ENCODE results near the gene PPHLN1. TPM values are rescaled to one million over a fixed set of nuclear protein-coding genes. Genes with fewer than 3 reads are reported as not detected.

PPHLN1 gene
- total and polyA plus RNA-seq, 2 of the 8 experiments (the other 6 are each of a cell fraction or from before 2014, with no cell fraction given): 34.3 to 71.6 TPM

- TF ChIP-seq, protein P1, sequence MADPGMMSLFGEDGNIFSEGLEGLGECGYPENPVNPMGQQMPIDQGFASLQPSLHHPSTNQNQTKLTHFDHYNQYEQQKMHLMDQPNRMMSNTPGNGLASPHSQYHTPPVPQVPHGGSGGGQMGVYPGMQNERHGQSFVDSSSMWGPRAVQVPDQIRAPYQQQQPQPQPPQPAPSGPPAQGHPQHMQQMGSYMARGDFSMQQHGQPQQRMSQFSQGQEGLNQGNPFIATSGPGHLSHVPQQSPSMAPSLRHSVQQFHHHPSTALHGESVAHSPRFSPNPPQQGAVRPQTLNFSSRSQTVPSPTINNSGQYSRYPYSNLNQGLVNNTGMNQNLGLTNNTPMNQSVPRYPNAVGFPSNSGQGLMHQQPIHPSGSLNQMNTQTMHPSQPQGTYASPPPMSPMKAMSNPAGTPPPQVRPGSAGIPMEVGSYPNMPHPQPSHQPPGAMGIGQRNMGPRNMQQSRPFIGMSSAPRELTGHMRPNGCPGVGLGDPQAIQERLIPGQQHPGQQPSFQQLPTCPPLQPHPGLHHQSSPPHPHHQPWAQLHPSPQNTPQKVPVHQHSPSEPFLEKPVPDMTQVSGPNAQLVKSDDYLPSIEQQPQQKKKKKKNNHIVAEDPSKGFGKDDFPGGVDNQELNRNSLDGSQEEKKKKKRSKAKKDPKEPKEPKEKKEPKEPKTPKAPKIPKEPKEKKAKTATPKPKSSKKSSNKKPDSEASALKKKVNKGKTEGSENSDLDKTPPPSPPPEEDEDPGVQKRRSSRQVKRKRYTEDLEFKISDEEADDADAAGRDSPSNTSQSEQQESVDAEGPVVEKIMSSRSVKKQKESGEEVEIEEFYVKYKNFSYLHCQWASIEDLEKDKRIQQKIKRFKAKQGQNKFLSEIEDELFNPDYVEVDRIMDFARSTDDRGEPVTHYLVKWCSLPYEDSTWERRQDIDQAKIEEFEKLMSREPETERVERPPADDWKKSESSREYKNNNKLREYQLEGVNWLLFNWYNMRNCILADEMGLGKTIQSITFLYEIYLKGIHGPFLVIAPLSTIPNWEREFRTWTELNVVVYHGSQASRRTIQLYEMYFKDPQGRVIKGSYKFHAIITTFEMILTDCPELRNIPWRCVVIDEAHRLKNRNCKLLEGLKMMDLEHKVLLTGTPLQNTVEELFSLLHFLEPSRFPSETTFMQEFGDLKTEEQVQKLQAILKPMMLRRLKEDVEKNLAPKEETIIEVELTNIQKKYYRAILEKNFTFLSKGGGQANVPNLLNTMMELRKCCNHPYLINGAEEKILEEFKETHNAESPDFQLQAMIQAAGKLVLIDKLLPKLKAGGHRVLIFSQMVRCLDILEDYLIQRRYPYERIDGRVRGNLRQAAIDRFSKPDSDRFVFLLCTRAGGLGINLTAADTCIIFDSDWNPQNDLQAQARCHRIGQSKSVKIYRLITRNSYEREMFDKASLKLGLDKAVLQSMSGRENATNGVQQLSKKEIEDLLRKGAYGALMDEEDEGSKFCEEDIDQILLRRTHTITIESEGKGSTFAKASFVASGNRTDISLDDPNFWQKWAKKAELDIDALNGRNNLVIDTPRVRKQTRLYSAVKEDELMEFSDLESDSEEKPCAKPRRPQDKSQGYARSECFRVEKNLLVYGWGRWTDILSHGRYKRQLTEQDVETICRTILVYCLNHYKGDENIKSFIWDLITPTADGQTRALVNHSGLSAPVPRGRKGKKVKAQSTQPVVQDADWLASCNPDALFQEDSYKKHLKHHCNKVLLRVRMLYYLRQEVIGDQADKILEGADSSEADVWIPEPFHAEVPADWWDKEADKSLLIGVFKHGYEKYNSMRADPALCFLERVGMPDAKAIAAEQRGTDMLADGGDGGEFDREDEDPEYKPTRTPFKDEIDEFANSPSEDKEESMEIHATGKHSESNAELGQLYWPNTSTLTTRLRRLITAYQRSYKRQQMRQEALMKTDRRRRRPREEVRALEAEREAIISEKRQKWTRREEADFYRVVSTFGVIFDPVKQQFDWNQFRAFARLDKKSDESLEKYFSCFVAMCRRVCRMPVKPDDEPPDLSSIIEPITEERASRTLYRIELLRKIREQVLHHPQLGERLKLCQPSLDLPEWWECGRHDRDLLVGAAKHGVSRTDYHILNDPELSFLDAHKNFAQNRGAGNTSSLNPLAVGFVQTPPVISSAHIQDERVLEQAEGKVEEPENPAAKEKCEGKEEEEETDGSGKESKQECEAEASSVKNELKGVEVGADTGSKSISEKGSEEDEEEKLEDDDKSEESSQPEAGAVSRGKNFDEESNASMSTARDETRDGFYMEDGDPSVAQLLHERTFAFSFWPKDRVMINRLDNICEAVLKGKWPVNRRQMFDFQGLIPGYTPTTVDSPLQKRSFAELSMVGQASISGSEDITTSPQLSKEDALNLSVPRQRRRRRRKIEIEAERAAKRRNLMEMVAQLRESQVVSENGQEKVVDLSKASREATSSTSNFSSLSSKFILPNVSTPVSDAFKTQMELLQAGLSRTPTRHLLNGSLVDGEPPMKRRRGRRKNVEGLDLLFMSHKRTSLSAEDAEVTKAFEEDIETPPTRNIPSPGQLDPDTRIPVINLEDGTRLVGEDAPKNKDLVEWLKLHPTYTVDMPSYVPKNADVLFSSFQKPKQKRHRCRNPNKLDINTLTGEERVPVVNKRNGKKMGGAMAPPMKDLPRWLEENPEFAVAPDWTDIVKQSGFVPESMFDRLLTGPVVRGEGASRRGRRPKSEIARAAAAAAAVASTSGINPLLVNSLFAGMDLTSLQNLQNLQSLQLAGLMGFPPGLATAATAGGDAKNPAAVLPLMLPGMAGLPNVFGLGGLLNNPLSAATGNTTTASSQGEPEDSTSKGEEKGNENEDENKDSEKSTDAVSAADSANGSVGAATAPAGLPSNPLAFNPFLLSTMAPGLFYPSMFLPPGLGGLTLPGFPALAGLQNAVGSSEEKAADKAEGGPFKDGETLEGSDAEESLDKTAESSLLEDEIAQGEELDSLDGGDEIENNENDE (IDR thresholded peaks at IDR 0.05; ENCODE audit: insufficient replicate concordance, low read length): peak; percentile 65
- TF ChIP-seq POU5F1 (IDR thresholded peaks at IDR 0.05; ENCODE audit: low read depth, low read length) (peak; percentile 79), YY1 (IDR thresholded peaks at IDR 0.05; ENCODE audit: low read depth, low read length) (peak; percentile 50; the same call in 1 of the 2 replicates), CBX8 (IDR thresholded peaks at IDR 0.05; ENCODE audit: borderline replicate concordance, low read depth, low read length) (no peak), SP1 (IDR thresholded peaks at IDR 0.05; ENCODE audit: low read depth, low read length) (peak; percentile 35; the same call in 1 of the 2 replicates), POLR2AphosphoS5 (IDR thresholded peaks at IDR 0.05; ENCODE audit: low read depth, low read length) (peak; percentile 45; the same call in 1 of the 2 replicates), RBBP5 (IDR thresholded peaks at IDR 0.05; ENCODE audit: borderline replicate concordance, low read depth, low read length) (no peak), ASH2L (IDR thresholded peaks at IDR 0.05; ENCODE audit: low read length) (no peak), TBP (IDR thresholded peaks at IDR 0.05; ENCODE audit: low read depth, low read length) (peak; percentile 54), TAF1 (IDR thresholded peaks at IDR 0.05; ENCODE audit: low read depth, low read length) (peak; percentile 42; the same call in 1 of the 2 replicates), POLR2A (IDR thresholded peaks at IDR 0.05; ENCODE audit: control extremely low read depth in 1 of 2, low read depth in 2 of 2, low read length in 2 of 2) (peak in 1 of 2 experiments; percentile 52; a peak in 1 of 3 replicates), NANOG (IDR thresholded peaks at IDR 0.05; ENCODE audit: insufficient read depth, low read depth, low read length, poor library complexity, severe bottlenecking) (peak; percentile 89)
Observed at GRCh38 chr12:42485823-42486222, 159.9 kb downstream of the PPHLN1 start (continued).

Data from H1 (cell line).